ENCODE data around the gene BICRAL. TPM values are rescaled to one million over a fixed set of nuclear protein-coding genes. Genes with fewer than 3 reads are reported as not detected.
A peak's percentile ranks its signal among the peaks of the same experiment; 100 is the strongest.
"Not testable (repeated sequence)": the region's sequence is repeated elsewhere in the genome, so short reads cannot be mapped to it uniquely, and the experiment has no call there.

The BICRAL gene
- total RNA-seq, 1 donor from 2014 or later = 11.3 TPM

DNA sequence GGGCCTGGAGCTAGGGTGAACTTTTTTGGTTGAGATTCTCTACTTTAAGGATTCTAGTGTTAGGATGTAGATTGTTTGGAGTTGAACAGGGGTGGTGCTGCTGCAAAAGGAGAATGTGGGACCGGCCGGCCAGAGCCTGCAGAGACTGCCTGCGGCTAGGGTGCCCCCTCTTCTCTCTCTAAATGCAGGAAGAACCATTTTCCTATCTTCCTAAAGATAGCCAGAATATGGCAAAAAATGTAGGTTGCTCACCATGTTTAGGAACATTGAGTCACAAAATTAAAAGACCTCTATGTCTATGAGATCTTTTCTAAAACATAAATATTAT lies 39.5 kb downstream of the BICRAL start:
- intact Hi-C loops (cut with DNase I) = loop anchor here (5.0 kb wide), 1 partner anchor 39 kb away; the partner anchor contains the start of gene BICRAL
- no peak for DNase-seq (ENCODE audit: low spot score)

- intact Hi-C loops (cut with DNase I) = loop anchor here (5.0 kb wide), 1 partner anchor 40 kb away; the partner anchor contains the start of gene BICRAL
- DNase-seq (ENCODE audit: low spot score) = no peak
Observed at GRCh38 chr6:42821846-42822245, 40.0 kb downstream of the BICRAL start.

GRCh38 chr6:42829561-42830092 lies 47.8 kb downstream of the BICRAL start:
- DNase-seq (ENCODE audit: low spot score) = no peak
- intact Hi-C loops (cut with DNase I) = no loop called here

DNA sequence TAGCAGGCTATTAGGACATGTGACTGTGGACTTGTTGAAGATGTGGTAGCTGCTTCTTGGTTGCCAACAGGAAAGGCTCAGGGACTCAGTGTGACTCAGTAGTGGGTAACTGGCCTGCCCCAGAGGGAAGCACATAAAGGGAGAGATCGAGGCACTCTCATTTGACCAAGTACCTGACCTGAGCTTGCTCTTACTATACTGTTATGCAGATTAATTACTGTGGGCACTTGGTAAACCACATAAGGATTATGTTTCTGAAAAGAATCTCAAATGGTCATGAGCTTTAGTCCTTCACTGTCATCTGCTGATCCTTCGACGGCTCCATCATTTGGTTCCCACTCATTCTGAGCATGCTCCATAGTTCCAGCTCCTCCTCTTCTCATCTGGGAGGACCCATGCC lies 49.4 kb downstream of the BICRAL start:
- intact Hi-C loops (cut with DNase I) = no loop called here
- DNase-seq (ENCODE audit: low spot score) = no peak

DNA sequence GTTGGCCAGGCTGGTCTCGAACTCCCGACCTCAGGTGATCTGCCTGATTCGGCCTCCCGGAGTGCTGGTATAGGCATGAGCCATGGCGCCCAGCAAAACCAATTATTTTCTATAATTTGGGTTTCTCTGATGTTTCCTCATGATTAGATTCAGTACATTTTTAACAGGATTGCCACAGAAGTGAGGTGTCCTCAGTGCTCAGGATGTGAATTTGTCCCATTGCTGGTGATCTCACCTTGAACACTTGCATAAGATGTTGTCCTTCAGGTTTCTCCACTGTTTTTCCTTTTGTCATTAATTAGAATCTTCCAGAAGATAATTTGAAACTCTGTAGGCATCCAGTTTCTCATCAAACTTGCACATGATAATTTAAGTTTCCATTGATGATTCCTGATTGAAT lies 52.2 kb downstream of the BICRAL start:
- intact Hi-C loops (cut with DNase I) = no loop called here
- DNase-seq (ENCODE audit: low spot score) = no peak

DNA sequence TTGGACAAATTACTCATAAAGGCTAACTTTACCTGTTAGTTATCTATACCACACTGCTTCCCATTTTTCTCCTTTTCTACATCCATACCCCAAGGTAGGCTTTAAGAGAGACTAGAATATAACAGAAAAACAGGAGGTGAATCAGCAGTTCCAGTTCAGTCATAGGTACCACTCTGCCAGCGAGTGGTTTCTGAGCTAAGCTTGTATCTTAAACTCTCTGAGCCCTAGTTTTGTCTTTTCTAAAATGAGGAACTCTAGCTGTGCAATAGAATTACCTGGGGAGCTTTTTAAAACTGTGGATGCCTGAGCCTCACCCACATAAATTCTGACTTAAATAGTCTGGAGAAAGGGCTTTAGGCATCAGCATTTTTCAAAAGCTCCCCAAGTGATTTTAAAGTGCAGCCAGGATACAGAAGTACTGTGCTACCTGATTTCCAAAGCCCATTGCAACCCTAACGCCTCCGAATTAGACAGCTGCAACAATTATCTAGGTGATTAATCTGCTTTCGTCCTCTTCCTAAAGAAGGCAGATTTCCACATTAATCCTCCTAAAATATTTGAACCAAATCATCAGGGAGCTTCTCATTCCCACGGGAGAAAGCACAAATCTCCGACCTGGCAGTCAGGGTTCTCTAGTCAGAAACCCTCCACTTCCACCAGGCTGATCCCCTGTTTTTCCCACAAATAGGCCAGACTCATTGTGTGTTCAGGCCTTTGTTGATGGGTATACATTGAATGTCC lies 60.2 kb downstream of the BICRAL start:
- no peak for DNase-seq (ENCODE audit: low spot score)
- intact Hi-C loops (cut with DNase I) = no loop called here

DNA sequence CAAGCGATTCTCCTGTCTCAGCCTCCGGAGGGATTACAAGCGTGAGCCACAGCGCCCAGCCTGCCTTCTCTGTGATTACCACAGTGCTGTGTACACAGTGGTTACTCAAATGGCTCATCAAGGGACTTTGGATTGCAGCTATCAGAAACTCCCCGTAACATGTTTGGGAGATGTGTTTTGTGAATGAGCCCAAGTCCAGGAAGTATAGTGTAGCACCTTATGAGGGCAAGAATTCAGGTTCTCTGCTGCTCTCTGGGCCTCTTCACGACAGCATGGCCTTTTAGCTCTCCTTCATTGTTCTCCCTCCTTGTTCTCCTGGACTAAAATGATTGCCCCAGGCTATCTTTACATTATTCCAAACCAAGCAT lies 63.5 kb downstream of the BICRAL start:
- no peak for DNase-seq (ENCODE audit: low spot score)
- intact Hi-C loops (cut with DNase I) = no loop called here

GRCh38 chr6:42846505-42846904 lies 64.7 kb downstream of the BICRAL start:
- intact Hi-C loops (cut with DNase I) = no loop called here
- no peak for DNase-seq (ENCODE audit: low spot score)

DNA sequence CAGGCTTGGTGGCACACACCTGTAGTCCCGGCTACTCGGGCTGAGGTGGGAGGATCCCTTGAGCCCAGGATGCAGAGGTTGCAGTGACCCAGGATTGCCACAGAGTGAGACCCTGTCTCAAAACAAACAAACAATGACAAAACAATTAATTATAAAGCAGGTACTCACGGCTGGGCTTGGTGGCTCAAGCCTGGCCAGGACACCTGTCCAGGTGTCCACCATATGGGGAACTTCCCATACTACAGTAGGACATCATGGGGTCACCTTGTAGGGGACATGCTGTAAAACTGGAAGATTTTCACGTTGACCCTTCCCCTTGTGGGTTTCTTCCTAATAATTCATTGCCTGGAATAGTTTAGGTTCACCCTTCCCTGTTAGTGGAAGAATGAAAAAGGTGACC lies 66.8 kb downstream of the BICRAL start:
- DNase-seq (ENCODE audit: low spot score) = no peak
- intact Hi-C loops (cut with DNase I) = no loop called here

DNA sequence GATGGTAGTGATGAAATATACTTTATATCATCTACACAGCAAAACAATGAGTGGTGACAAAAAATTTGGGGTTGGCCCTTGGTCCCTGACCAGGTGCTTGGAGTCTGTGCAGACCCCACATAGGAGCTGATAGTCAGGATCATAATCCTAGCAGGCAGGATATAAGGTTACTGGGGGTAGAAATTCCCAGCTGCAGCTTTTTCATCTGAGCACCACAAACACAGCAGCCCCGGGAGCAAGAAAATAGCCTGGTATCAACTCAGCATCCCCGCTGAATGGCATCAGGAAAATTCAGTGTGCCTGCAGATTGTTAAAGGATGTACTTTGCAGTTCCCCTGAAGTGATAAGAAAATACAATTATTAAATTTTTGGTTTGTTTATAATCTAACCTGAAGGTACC lies 69.7 kb downstream of the BICRAL start:
- no peak for DNase-seq (ENCODE audit: low spot score)
- intact Hi-C loops (cut with DNase I) = no loop called here

GRCh38 chr6:42860036-42860435 lies 78.2 kb downstream of the BICRAL start:
- intact Hi-C loops (cut with DNase I) = no loop called here
- no peak for DNase-seq (ENCODE audit: low spot score)

DNA sequence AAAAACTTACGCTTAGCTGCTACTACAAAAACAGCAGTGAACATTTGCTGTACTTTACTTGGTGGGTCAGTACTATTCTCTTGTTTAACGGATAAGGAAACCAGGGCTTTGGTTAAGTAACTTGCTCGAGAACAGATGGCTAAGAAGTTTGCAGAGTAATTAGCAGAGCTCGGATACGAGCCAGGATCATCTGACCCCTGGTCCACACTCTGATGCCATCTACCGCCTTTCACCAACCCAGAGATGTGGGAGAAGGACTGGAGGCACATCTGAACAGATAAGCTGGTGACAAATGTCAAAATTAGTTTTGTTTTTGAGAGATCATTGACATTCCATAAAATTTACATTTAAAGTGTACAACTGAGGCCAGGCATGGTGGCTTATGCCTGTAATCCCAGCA lies 78.6 kb downstream of the BICRAL start:
- no peak for DNase-seq (ENCODE audit: low spot score)
- intact Hi-C loops (cut with DNase I) = no loop called here

- no peak for DNase-seq (ENCODE audit: low spot score)
- intact Hi-C loops (cut with DNase I) = no loop called here
Observed at GRCh38 chr6:42864602-42865001, 82.8 kb downstream of the BICRAL start.

- DNase-seq (ENCODE audit: low spot score) = no peak
- intact Hi-C loops (cut with DNase I) = no loop called here
Observed at GRCh38 chr6:42870145-42870936, 88.5 kb downstream of the BICRAL start.

- DNase-seq (ENCODE audit: low spot score) = no peak
- intact Hi-C loops (cut with DNase I) = no loop called here
Observed at GRCh38 chr6:42871711-42872110, 89.9 kb downstream of the BICRAL start.

DNA sequence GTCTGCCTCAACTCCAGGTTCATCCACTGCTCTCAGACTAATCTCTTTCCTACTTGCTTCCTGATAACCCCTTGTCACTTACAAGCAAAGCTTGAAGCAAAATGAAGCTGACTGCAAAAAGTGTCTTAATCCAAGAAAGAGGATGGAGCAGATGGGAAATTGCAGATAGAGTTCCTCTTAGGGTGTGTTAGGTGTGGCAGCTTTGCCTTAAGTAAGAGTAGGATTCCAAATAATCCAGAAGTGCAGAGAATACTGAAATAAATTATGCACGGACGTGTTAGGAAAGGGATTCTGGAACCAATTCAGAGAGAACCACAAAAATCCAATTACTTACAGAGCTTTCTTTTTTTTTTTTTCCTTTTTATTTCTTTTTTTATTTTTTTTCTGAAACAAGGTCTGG lies 91.5 kb downstream of the BICRAL start:
- no peak for DNase-seq (ENCODE audit: low spot score)
- intact Hi-C loops (cut with DNase I) = no loop called here

DNA sequence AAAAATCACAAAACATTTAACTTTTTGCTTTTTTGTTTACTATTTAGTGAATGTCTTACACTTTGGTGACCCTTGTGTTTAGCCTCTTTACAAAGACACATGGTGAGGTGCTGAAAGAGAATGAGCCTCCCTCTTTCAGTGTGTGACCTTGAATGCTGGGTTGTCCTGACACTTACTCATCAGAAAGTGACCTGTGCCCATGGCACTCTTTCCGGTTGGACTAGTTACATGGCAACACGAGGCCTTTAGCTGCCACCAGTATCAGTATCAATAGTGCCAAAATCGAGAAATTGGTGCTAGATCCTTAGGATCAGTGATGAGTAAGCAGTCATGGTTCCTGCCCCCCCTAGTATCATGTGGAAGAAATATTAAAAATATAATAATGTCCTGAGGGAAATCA lies 95.8 kb downstream of the BICRAL start:
- no peak for DNase-seq (ENCODE audit: low spot score)
- intact Hi-C loops (cut with DNase I) = loop anchor here (2.0 to 5.0 kb wide), 4 partner anchors 95 to 217 kb away; partner anchors contain the start of genes BICRAL and TBCC

DNA sequence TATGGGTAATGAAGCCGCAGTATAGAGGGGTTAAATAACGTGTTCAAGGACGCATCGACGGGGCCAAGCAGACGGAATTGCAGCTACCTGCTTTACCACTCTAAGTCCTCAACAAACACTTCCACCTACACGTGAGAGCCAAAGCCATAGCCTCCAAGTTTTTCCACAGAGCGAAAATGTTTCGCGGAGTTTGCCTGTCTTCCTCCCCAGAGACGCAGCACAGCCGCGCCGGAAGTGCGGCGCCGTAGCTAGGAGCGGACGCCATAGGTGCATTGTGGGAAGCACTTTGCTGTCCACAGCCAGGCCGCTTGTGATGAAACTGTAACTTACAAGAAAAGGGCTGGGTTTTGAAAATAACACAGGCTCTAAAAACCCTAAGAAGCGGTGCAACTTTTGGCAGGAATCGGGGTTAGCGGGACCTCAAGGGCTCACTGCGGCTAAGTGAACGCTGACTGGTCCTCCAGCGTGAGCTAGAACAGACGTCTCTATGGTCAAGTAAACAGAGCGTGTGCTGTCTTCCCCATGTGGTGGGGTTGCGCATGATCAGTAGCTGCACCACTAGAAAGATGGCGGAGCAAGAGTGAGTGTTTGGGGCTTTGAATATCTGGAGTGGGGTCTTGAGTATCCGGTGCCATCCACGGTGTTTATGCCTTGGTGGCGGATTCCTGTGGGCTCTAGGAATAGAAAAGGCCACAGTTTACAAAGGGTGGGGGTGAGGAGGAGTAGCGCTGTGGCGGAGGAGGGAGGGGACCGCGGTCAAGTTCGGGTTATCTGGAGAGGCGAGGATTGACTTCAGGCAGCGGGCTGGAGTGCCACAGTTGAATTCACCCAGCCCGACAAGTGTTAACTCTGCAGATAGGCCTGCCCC lies 97.8 kb downstream of the BICRAL start, which contains the start of gene RPL7L1:
RPL7L1 (plus strand) TSS at position 245 of the 868 bp plus-strand sequence; CDS start at position 540, 295 bp downstream.
- peak; percentile 93 for DNase-seq (ENCODE audit: low spot score)
- intact Hi-C loops (cut with DNase I) = loop anchor here (1.0 to 5.0 kb wide), 5 partner anchors 11 to 219 kb away; partner anchors contain the start of genes BICRAL and TBCC

DNA sequence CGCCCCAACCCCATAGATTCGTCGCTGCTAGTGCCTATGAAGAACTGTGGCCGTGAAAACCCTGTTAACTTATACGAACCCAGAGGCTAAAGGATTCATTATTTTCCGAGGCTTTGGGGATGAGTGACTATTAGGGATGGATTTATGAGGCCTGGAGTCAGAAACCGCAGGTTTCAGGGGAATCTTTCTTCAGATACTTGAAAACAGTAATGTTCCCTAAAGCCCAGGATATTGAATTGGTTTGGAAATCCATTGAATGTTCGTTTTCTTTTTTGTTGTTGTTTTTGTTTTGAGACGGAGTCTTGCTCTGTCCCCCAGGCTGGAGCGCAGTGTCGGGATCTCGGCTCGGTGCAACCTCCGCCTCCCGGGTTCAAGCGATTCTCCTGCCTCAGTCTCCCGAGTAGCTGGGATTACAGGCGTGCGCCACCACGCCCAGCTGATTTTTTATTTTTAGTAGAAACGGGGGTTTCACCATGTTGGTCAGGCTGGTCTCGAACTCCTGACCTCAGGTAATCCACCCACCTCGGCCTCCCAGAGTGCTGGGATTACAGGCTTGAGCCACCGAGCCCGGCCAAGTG lies 98.5 kb downstream of the BICRAL start:
- DNase-seq (ENCODE audit: low spot score); intact Hi-C loops (cut with DNase I): not testable (repeated sequence)
